ENCODE data around the gene RASD1.
A peak's percentile ranks its signal among the peaks of the same experiment; 100 is the strongest.

RASD1 gene

GRCh38 chr17:17476865-17477467 lies 19.2 kb downstream of the RASD1 start, which contains the start of gene MED9:
MED9 (plus strand) TSS chr17:17477000; CDS start chr17:17477042, 42 bp downstream.
- FAIRE-seq: no peak
- peak; percentile 91 for DNase-seq (ENCODE audit: insufficient read length, low spot score)
- TF ChIP-seq, protein P1, sequence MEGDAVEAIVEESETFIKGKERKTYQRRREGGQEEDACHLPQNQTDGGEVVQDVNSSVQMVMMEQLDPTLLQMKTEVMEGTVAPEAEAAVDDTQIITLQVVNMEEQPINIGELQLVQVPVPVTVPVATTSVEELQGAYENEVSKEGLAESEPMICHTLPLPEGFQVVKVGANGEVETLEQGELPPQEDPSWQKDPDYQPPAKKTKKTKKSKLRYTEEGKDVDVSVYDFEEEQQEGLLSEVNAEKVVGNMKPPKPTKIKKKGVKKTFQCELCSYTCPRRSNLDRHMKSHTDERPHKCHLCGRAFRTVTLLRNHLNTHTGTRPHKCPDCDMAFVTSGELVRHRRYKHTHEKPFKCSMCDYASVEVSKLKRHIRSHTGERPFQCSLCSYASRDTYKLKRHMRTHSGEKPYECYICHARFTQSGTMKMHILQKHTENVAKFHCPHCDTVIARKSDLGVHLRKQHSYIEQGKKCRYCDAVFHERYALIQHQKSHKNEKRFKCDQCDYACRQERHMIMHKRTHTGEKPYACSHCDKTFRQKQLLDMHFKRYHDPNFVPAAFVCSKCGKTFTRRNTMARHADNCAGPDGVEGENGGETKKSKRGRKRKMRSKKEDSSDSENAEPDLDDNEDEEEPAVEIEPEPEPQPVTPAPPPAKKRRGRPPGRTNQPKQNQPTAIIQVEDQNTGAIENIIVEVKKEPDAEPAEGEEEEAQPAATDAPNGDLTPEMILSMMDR (IDR thresholded peaks at IDR 0.05; ENCODE audit: insufficient read depth, missing control alignments): no peak

DNA sequence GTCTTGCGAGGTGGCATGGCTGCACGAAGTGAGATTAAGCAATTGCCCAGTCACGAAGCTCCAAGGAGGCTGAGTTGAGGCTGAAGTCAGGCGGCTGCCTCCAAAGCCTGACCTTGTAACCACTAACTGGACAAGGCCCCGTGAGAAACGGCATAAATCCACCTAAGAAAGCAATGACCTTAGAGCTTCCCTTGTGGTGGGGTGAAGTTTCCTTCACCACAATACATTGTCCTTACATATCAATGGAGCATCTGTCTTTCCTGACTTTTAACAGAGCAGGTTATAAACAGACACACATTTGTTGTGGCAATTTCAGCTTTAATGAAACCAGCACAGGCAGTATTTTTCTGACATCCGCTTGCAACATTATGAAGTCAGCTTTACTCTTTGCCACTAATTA lies 21.9 kb downstream of the RASD1 start:
- no peak for FAIRE-seq
- TF ChIP-seq, protein P1 (IDR thresholded peaks at IDR 0.05; ENCODE audit: insufficient read depth, missing control alignments): no peak
- DNase-seq (ENCODE audit: insufficient read length, low spot score): no peak

- TF ChIP-seq, protein P1 (IDR thresholded peaks at IDR 0.05; ENCODE audit: insufficient read depth, missing control alignments): no peak
- no peak for FAIRE-seq
- no peak for DNase-seq (ENCODE audit: insufficient read length, low spot score)
These were observed 23.8 kb downstream of the RASD1 start for GRCh38 chr17:17472333-17472920.

GRCh38 chr17:17469996-17470395 lies 26.2 kb downstream of the RASD1 start:
- TF ChIP-seq, protein P1 (IDR thresholded peaks at IDR 0.05; ENCODE audit: insufficient read depth, missing control alignments): no peak
- DNase-seq (ENCODE audit: insufficient read length, low spot score): no peak
- FAIRE-seq: no peak

DNA sequence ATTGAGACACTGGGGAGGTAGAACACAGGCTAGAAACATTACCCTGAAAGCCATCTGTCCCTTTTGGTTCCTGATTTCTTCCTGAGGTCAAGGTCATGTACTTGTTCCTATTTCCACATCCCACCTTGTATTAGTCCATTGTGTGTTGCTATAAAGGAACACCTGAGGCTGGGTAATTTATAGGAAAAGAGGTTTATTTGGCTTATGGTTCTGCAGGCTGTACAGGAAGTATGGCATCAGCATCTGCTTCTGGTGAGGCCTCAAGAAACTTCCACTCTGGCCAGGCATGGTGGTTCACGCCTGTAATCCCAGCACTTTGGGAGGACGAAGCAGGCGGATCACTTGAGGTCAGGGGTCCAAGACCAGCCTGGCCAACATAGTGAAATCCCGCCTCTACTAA lies 26.8 kb downstream of the RASD1 start:
- TF ChIP-seq, protein P1 (IDR thresholded peaks at IDR 0.05; ENCODE audit: insufficient read depth, missing control alignments): no peak
- DNase-seq (ENCODE audit: insufficient read length, low spot score) (no peak), FAIRE-seq (no peak)

DNA sequence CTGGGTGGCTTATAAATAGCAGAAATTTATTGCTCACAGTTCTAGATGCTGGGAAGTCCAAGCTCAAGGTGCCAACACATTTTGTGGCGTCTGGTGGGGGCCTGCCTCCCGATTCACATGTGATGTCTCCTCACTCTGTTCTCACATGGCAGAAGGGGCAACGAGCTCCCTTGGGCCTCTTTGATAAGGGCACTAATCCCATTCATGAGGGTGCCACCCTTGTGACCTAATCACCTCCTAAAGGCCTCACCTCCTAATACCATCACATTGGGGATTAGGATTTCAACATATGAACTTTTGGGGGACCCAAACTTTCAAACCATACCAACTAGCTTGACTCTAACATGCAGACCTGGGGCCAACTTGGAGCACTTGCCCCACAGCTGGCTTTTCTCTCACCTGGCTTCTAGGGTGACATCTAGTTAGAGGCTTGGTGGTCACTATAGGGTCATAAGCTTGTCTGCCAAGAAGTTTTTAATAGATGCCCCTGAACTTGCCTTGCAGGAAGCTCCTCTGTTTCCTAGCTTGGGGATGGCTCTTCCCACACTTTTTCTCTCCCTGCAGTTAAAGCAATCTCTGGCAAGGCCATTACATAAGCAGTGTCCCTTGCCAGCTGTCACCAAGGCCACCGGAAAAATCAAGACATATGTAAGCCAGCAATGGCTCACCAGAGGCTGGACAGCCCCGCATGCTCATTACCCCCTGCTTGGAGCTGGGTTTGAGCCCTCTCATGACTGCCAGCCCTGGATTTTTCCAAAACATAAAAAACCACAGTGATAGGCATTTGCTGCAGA lies 27.8 kb downstream of the RASD1 start:
- DNase-seq (ENCODE audit: insufficient read length, low spot score) (no peak), FAIRE-seq (no peak)
- TF ChIP-seq, protein P1 (IDR thresholded peaks at IDR 0.05; ENCODE audit: insufficient read depth, missing control alignments): no peak

Data from D721Med (cell line).